ENCODE results near the gene CREBBP. TPM values are rescaled to one million over a fixed set of nuclear protein-coding genes. Genes with fewer than 3 reads are reported as not detected.

The CREBBP gene
- total RNA-seq, 1 experiment from 2014 or later = 79.1 TPM

GRCh38 chr16:3718019-3718391 is 162.5 kb downstream of the CREBBP start:
- Histone ChIP-seq H3K4ac (ENCODE audit: low read depth, low read length) (peak overlapping the region; percentile 65; the same call in 1 of the 2 replicates), H2BK15ac (ENCODE audit: low read depth, low read length) (no peak overlapping the region), H3K23me2 (ENCODE audit: insufficient read length, low read depth, low read length, poor library complexity, severe bottlenecking) (peaks cover 8% of the 10 kb centered on the region), H3K27ac (ENCODE audit: insufficient read length, low read depth, low read length) (no peak overlapping the region), H3K9ac (ENCODE audit: extremely low read depth, insufficient read length, low read length) (peak overlapping the region; percentile 88), H3K18ac (ENCODE audit: insufficient read length, low read depth, low read length) (peak overlapping the region; percentile 85), H2AFZ (ENCODE audit: low read length) (no peak overlapping the region), H3K79me2 (ENCODE audit: insufficient read depth, low read length) (peaks cover 13% of the 10 kb centered on the region; the same call in 1 of the 2 replicates), H2AK5ac (ENCODE audit: insufficient read length, low read length) (no peak overlapping the region), H3K23ac (ENCODE audit: insufficient read length, low read depth, low read length) (no peak overlapping the region), H3K56ac (ENCODE audit: insufficient read length, low read depth, low read length) (peak overlapping the region; percentile 35), H3K14ac (ENCODE audit: insufficient read depth, low read length) (peak overlapping the region; percentile 94; the same call in 1 of the 2 replicates), H3K79me1 (ENCODE audit: insufficient read depth, low read depth, low read length, poor library complexity, severe bottlenecking) (peaks cover 2% of the 10 kb centered on the region), H2BK5ac (ENCODE audit: insufficient read length, low read length) (no peak overlapping the region), H4K91ac (ENCODE audit: insufficient read length, low read depth, low read length) (no peak overlapping the region), H4K8ac (replicated peaks; ENCODE audit: insufficient read length, low read depth, low read length) (peak overlapping the region; percentile 86), H3K9me3 (ENCODE audit: control insufficient read depth, low read depth, low read length) (no peaks in the 10 kb centered on the region), H4K5ac (ENCODE audit: insufficient read length, low read depth, low read length) (peak overlapping the region; percentile 98), H3K27me3 (ENCODE audit: insufficient read depth, low read length) (no peaks in the 10 kb centered on the region), H3K4me2 (ENCODE audit: insufficient read depth, insufficient read length, low read length) (peak overlapping the region; percentile 98), H3T11ph (ENCODE audit: low read length) (no peak overlapping the region), H4K20me1 (ENCODE audit: control insufficient read depth, insufficient read depth, insufficient read length) (no peaks in the 10 kb centered on the region), H2BK120ac (ENCODE audit: low read depth, low read length, poor library complexity, severe bottlenecking) (no peak overlapping the region), H2BK12ac (ENCODE audit: insufficient read length, low read depth, low read length) (no peak overlapping the region), H2BK20ac (ENCODE audit: low read depth, low read length, poor library complexity, severe bottlenecking) (no peak overlapping the region), H3K4me1 (ENCODE audit: insufficient read depth, low read length) (no peaks in the 10 kb centered on the region; the same call in 1 of the 2 replicates)
- WGBS (ENCODE audit: extremely low coverage, insufficient read length, low lambda C conversion rate) = no CpG with 5 or more reads among the region's 5 CpGs
- Mint-ChIP-seq H3K9me3 (no peaks in the 10 kb centered on the region; a peak in 1 of 5 replicates), H3K4me1 (peaks cover 25 to 28% of the 10 kb centered on the region in 2 experiments), H3K4me3 (peak overlapping the region; percentile 94 to 97), H3K36me3 (ENCODE audit: insufficient read depth in 1 of 3, low read depth in 3 of 3) (peaks cover 5 to 21% (median 17%) of the 10 kb centered on the region in 3 experiments; a peak in 6 of 7 replicates), H3K27me3 (ENCODE audit: low read depth) (no peaks in the 10 kb centered on the region; the same call in none of the 2 replicates), H3K27ac (peak overlapping the region in 2 of 3 experiments; percentile 92 to 96; a peak in 4 of 7 replicates)
- DNase-seq = no peak
- no peak for TF ChIP-seq CTCF (conservative IDR thresholded peaks at IDR 0.05)

Data from H9 (cell line).